Tibial artery (tissue), 4 donors: ENCODE measurements around the gene TRIM44.

Source experiments
- DNase-seq, 2 donors: peaks; one replicate each; pipeline ENCODE4 v3.0.0-alpha.2; 2019
- H3K27ac ChIP-seq, 2 donors: fragments of 200-600 bp; sonication (generic) in 1 of 2; 1 replicate in 1 of 2; 2 replicates in 1 of 2; pipeline ENCODE4 v1.5.1; 2018 to 2019; ENCODE audit warnings: mild to moderate bottlenecking in 1 of 2
- H3K27me3 ChIP-seq, 2 donors: fragments of 200-600 bp; sonication (generic) in 1 of 2; one replicate each; pipeline versions ENCODE4 v1.5.1 to v1.6.0; 2016 to 2019
- H3K36me3 ChIP-seq, 3 donors: fragments of 200-600 bp; sonication (generic) in 2 of 3; one replicate each; pipeline ENCODE4 v1.5.1; 2016 to 2019; ENCODE audit warnings: mild to moderate bottlenecking in 2 of 3
- H3K4me1 ChIP-seq, 4 donors: fragments of 200-600 bp; sonication (generic) in 2 of 4; 1 replicate in 3 of 4; 2 replicates in 1 of 4; pipeline ENCODE4 v1.5.1; 2016 to 2019
- H3K4me3 ChIP-seq, 2 donors: fragments of 200-600 bp; sonication (generic) in 1 of 2; 1 replicate in 1 of 2; 2 replicates in 1 of 2; pipeline ENCODE4 v1.5.1; 2018 to 2019; ENCODE audit warnings: mild to moderate bottlenecking in 2 of 2
- H3K9me3 ChIP-seq, 3 donors: fragments of 200-600 bp; sonication (generic) in 1 of 3; one replicate each; pipeline ENCODE4 v1.5.1; 2016 to 2019
- CTCF ChIP-seq, 2 experiments: fragments of 200-600 bp in 1 of 2; fragments of 450-650 bp in 1 of 2; IDR thresholded peaks; one replicate each; pipeline ENCODE4 v1.5.1; 2017 to 2019; ENCODE audit warnings: antibody characterized with exemption in 2 of 2, mild to moderate bottlenecking in 1 of 2, moderate library complexity in 1 of 2
- intact Hi-C: fragments of 100-400 bp; cut with DNase I; formaldehyde crosslinking; loops from one replicate; pipeline ENCODE4 v1.15.0; 2023; ENCODE audit warnings: low total_unique reads

Gene TRIM44

GRCh38 chr11:35689081-35689996 is 26.8 kb downstream of the TRIM44 start:
- no peak overlapping the region for H3K4me3 ChIP-seq
- DNase-seq: no peak
- H3K27me3 ChIP-seq: no peaks in the 10 kb centered on the region
- H3K36me3 ChIP-seq: peaks cover 26 to 29% (median 27%) of the 10 kb centered on the region in 3 donors
- TF ChIP-seq CTCF (IDR thresholded peaks at IDR 0.05): no peak
- no peak overlapping the region for H3K27ac ChIP-seq
- intact Hi-C loops: no loop called here
- H3K4me1 ChIP-seq: no peaks in the 10 kb centered on the region
- H3K9me3 ChIP-seq: no peaks in the 10 kb centered on the region

- H3K27ac ChIP-seq: no peak overlapping the region
- H3K9me3 ChIP-seq: no peaks in the 10 kb centered on the region
- no peak for DNase-seq
- TF ChIP-seq CTCF (IDR thresholded peaks at IDR 0.05): no peak
- peaks cover 0 to 4% (median 0%) of the 10 kb centered on the region in 3 donors for H3K36me3 ChIP-seq
- intact Hi-C loops: no loop called here
- no peaks in the 10 kb centered on the region for H3K27me3 ChIP-seq
- H3K4me3 ChIP-seq: no peak overlapping the region
- no peaks in the 10 kb centered on the region for H3K4me1 ChIP-seq
Observed at GRCh38 chr11:35702126-35702525, 39.6 kb downstream of the TRIM44 start.

- Histone ChIP-seq H3K36me3 (no peaks in the 10 kb centered on the region), H3K27ac (no peak overlapping the region), H3K4me3 (no peak overlapping the region), H3K9me3 (no peaks in the 10 kb centered on the region), H3K4me1 (no peaks in the 10 kb centered on the region), H3K27me3 (no peaks in the 10 kb centered on the region)
- no peak for DNase-seq
- no peak for TF ChIP-seq CTCF (IDR thresholded peaks at IDR 0.05)
- intact Hi-C loops: no loop called here
Observed at GRCh38 chr11:35709376-35709775, 46.8 kb downstream of the TRIM44 start.

- no peak for TF ChIP-seq CTCF (IDR thresholded peaks at IDR 0.05)
Observed at GRCh38 chr11:35711173-35711910, 48.8 kb downstream of the TRIM44 start.

GRCh38 chr11:35711924-35712323 is 49.3 kb downstream of the TRIM44 start:
- no peak overlapping the region for H3K27ac ChIP-seq
- H3K36me3 ChIP-seq: no peaks in the 10 kb centered on the region
- no peaks in the 10 kb centered on the region for H3K27me3 ChIP-seq
- H3K9me3 ChIP-seq: no peaks in the 10 kb centered on the region
- intact Hi-C loops: no loop called here
- H3K4me3 ChIP-seq: no peak overlapping the region
- DNase-seq: no peak
- no peak for TF ChIP-seq CTCF (IDR thresholded peaks at IDR 0.05)
- no peaks in the 10 kb centered on the region for H3K4me1 ChIP-seq

More at GRCh38 chr11:35711173-35711910, 48.8 kb downstream of the TRIM44 start:
- Histone ChIP-seq H3K4me3 (no peak overlapping the region), H3K27me3 (no peaks in the 10 kb centered on the region), H3K4me1 (no peaks in the 10 kb centered on the region), H3K27ac (no peak overlapping the region), H3K36me3 (no peaks in the 10 kb centered on the region), H3K9me3 (no peaks in the 10 kb centered on the region)
- no peak for DNase-seq
- intact Hi-C loops: no loop called here
